HG03135 (cell line): ENCODE data around the gene POU2AF2.
"Not testable (repeated sequence)": the region's sequence is repeated elsewhere in the genome, so short reads cannot be mapped to it uniquely, and the experiment has no call there.

Experiments used
- ATAC-seq: cut with Tn5 transposase; IDR thresholded peaks from one replicate; pipeline ENCODE4 v1.9.1; 2021; ENCODE audit warnings: mild to moderate bottlenecking, moderate library complexity; ENCODE audit not compliant: unreplicated experiment

Gene POU2AF2

DNA sequence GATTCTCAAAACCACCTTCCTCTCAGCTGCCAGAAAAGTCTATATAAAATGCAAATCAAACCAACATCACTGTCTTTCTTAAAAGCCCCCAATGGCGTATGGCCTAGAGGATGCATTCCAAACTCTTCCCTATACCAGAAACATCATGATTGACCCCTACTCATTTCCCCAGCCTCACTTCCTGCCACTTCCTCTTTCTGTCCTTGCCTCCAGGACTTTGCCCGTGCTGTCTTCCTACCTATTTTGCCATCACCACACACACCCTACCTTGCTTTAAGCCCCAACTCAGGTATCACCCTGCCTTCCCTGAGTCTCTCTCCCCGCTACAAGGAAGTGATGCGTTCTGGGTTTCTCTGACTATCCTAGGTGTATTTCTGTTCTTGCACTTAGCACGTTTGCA is 8.1 kb downstream of the POU2AF2 start:
- ATAC-seq, result no peak

DNA sequence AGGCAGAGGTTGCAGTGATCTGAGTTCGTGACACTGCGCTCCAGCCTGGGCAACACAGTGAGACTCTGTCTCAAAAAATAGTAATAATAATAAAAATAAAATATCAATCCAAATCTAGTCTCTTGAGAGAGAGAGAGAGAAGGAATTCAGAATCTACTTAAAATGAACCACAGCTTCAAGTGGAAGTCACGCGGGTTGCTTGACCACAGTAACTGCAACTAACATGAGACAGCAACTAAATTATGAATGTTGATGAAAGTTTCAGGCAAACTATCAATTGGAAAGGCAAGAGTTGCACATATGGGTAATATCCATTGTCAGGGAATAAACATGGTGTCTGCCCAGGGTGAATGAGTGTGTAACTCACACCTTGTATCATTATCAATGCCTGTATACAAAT is 12.5 kb downstream of the POU2AF2 start:
- ATAC-seq, result no peak

DNA sequence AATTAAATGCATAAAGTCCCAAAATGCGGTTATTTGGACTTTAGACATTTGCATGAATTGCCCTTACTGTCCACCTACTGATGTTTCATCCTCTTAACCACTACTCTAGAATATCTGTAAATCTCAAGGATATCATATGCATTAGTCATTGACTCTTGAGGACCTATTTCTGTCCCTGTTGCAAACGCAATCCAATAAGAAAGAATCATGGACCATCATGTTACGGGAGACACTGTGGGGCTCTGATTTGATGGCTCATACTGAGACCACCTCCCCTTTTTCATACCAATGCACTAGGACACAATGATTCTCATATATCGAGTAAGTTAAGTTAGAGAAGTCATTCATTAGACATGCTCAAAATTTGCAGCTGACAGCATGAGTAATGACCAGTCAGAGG is 14.4 kb downstream of the POU2AF2 start:
- no peak for ATAC-seq

DNA sequence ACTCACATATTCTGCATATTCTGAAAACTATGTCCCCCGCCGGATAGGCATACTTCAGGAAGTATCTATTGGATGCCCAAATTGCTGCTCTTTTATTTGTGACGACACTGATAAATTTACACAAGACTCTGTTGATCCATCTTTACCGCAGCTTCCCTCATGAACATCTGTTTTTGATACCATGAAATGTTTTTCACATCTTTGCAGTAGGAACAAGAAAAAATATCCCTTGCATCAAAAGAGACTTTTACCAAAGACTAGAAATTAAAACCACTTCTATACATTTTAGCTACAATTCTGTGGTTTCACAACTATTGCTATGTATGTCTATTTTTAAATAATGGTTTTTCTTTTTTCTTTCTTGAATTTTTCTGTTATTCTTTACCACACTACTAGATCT is 15.3 kb downstream of the POU2AF2 start:
- no peak for ATAC-seq

DNA sequence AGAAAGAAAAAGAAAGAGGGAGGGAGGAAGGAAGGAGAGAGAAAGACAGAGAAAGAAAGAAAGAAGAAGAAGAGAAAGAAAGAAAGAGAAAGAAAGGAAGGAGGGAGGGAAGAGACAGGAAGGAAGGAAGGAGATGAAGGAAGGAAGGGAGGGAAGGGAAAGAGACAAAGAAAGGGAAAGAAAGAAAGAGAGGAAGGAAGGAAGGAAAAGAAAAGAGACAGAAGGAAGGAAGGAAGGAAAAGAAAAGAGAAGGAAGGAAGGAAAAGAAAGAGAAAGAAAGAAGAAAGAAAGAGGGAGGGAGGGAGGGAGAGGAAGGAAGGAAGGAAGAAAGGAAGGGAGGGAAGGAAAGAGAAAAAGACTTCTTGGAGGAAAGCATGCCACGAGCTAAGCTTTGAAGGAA is 19.1 kb downstream of the POU2AF2 start:
- ATAC-seq, result no peak

DNA sequence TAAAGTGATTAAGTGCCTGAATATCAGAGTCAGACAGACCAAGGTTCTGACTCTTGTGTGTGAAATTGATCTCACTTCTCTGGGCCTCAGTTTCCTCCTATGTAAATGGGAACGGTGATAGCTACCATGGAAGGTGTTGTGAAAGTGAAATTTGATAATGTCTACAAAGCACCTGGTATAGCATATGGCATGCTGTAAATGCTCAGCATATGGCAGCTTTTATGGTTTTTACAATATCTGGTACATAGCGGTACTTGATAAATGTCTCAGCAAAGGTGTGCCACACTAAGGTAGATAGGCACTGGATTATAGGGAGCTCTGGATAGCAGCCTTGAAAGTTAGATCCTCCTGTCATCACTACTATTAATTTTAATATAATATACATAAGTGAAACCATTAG is 19.9 kb downstream of the POU2AF2 start:
- ATAC-seq, result no peak

DNA sequence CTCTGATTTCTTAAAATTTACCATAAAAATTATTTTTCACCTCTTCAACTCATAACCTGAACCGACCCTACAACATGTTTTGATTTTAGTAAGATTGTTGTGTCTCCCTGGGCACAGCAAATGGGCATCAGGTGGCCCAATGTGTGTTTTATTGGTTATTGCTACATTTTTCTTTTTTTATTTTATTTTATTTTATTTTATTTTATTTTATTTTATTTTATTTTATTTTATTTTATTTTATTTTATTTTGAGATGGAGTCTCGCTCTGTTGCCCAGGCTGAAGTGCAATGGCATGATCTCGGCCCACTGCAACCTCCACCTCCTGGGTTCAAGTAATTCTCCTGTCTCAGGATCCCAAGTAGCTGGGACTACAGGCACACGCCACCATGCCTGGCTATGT is 22.8 kb downstream of the POU2AF2 start:
- not testable (repeated sequence) for ATAC-seq

DNA sequence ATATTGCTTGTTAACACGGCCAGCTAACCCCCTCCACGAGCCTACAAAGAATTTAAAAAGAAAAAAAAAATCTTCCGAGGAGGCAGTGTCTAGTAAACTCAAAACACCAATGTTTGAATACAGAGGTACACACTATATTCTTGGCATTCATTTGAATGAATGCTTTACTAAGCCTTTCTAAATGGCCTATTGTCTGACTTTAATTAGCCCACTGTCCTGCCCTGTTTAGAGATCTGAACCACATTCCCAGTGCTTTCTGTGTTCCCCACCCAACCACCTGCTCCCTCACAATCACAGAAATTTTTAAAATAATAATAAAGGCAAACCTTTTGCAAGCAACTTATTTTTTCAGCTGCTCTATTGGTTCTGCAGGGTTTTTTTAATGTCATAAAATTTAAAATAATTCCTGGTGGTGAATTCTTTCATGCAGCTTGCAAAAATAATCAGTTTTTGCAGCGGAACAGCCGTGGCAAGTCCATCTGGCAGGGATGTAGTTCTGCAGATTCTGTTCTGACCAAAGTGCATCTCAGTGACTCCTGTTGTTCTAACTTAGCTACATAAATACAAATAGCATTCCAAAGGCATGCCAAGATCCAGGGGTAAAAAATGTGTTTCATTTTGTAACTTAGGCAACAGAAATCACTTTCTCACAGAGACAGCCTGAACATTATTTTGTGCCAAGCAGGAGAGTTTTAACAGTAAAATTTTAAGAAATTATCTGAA is 23.8 kb downstream of the POU2AF2 start:
- no peak for ATAC-seq

DNA sequence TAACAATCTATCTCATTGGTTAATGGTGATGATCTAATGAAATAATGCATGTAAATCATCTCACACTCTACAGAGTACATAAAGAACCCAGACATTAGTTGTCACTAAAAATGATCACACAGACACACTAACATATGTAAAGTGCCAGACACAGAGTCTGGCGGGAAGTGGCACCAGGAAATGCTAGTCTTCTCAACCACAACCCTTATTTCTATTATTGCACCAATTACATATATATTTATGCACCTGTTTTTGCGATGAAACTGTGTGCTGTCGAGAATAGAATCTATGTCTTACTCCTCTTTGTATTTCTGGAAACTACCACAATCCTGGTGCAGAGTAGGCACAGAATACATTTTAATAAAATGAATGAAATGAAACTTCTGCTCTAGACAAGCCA is 26.9 kb downstream of the POU2AF2 start:
- ATAC-seq, result no peak

DNA sequence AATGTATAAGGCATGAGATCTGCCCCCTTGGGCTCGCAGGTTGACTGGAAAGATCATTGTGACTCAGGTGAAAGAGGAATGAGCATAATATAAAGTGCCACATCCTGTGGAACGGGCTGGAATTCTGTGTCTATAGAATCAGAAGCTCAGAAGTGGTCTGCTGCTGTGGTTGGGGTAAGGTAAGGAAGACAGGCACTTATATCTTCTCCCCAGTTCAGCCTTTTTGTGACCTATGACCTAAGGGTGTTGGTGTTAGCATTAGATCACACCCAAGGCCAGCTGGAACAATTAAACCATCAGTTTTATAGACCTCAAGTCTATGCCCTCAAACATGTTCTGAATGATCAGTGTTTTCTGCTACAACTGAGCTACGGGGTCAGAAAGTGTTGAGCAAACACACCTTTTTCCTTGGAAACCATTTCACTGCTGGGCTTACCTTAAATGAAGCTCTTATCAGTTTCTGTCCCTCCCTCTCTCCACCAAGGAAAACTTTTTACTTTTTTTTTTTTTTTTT is 37.1 kb downstream of the POU2AF2 start:
- no peak for ATAC-seq

DNA sequence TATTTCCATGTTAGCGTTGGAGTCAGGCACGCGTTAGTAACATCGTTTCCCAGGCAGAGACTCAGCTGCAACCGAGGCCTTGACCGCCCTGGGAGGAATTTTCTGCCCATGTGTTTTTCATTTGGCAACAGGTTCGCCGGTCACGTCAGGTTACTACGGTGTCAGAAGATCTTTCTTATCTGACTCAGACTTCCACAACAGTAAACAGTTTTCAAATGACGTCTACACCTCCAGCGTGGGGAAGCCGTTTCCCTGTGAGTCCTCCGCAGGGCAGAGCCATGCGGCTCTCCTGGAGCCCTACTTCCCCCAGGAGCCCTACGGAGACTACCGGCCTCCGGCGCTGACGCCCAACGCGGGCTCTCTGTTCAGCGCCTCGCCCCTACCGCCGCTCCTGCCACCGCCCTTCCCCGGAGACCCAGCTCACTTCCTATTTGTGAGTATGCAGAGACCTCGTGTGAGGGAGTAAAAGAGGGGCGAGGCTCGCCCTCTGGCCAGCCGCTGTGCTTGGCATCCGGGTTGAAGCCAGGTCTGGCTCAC is 38.5 kb downstream of the POU2AF2 start:
- ATAC-seq, result no peak

DNA sequence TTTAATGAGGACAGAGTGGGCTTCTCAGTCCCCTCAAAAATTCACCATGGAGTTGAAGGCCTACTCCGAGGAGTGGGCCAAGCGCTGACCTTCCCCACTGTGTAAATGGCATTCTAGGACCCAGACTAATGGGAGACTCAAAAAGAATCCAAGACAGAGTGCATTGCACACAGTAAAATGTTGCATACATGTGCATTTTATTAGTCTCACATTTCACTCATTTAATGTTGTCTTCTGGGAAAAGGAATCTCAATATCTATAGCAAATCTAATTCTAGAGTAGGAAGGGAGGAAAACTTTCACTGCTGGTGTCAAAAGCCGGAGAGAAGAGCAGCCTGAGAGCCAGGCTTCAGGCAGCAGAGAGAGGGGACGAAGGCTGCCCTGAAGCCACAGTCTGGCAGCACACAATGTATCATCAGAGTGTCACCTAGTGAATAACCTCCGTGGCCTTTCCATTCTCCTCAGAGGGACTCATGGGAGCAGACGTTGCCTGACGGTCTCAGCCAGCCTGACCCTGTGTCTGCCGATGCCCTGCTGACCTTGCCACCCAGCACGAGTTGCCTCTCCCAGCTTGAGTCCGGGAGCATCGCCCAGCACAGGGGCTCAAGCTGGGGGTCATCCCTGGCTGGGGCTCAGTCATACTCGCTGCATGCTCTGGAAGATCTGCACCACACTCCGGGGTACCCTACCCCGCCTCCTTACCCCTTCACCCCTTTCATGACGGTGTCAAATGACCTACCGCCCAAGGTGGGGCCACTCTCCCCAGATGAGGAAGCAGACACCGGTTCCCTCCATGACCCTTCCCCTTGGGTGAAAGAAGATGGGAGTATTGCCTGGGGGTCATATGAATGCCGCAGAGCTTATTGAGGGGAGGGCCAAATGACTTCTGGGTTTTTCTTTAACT is 39.9 kb downstream of the POU2AF2 start:
- no peak for ATAC-seq

DNA sequence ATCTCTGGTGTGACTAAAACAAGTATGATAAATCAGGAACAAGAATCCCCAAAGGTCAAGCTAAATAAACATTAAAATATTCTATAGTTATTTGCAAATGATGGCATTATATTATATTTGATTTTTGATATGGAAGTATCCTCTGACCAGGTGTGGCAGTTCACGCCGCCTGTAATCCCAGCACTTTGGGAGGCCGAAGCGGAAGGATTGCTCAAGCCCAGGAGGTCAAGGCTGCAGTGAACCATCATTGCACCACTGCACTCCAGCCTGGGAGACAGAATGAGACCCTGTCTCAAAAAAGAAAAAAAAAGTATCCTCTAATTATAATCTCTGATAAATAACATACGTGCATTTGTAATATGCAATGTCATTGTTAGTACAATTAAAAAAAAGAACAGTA is 46.2 kb downstream of the POU2AF2 start:
- no peak for ATAC-seq

DNA sequence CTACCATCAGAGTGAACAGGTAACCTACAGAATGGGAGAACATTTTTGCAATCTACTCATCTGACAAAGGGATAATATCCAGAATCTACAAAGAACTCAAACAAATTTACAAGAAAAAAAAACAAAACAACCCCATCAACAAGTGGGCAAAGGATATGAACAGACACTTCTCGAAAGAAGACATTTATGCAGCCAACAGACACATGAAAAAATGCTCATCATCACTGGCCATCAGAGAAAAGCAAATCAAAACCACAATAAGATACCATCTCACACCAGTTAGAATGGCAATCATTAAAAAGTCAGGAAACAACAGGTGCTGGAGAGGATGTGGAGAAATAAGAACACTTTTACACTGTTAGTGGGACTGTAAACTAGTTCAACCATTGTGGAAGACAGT is 46.9 kb downstream of the POU2AF2 start:
- not testable (repeated sequence) for ATAC-seq

DNA sequence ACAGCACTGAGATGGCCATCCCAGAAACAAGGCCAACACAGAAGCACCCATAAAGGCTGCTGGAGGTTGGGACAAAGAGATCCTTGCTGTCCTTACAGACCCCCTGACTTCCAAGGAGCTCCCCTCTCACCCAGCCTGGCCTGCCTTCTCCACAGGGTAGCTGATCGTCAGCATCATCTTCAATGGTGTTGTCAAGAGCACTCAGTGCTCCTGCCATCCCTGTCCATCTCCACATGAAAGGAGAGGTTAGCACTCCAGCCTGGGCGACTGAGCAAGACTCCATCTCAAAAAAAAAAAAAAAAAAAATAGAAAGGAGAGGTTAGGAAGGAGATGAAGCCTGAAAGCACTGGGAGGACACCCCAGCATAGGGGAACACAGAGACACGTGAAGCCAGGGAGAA is 50.7 kb downstream of the POU2AF2 start:
- no peak for ATAC-seq

DNA sequence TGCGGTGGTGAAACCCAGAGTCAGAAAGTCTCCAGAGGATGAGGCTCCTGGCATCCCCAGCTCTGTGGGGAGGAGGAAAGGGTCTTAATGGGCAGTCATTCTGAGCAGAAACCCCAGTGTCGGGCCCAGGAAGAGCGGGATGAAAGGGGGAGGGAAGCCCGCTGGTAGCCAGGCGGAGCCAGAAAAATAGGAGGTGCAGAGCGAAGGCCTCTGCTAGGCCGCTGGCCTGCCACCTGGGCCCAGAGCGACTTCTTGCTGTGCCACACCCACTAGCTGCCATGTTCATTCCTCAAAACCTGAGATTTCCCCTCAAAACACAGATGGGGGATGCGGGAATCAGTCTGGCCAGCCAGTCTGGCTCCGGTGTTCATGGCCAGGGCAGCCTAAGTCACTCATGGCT is 52.2 kb downstream of the POU2AF2 start:
- no peak for ATAC-seq

DNA sequence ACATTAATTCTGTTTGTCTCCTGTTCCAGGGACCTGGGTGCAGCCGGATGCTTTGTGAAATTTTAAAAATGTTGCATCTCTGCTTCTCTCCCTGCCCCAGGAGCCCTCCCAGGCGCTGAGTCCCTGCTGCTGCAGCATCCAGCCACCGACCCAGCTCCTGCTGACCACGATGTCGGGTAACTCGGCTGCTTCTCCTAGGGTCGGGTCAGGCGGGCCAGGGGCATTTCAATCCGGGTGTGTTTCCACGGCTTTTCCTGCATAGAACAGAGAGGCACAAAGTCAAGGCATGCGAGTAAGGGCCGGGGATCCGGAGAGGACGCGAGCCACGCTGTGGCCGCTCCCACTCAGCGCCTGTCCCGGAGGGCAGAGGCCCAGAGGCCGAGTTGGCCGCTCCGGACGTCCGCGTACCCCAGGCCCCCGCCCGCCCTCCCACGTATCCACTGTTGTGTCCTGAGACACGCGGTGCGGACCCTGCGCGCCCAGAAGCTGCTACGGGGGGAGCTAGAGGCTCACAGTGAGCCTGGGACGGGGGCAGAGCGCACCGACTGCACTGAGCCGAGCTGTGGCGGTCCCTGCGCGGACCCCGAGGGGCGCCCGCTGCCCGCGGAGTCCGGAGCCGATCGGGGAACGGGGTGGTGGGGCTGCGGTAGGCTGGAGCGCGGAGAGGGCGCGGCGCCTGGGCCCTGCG is 53.0 kb downstream of the POU2AF2 start, which contains the start of gene POU2AF3:
Gene POU2AF3 (plus strand): TSS at position 134 of the 688 bp plus-strand sequence. CDS start 36 bp downstream, at position 170.
- no peak for ATAC-seq

DNA sequence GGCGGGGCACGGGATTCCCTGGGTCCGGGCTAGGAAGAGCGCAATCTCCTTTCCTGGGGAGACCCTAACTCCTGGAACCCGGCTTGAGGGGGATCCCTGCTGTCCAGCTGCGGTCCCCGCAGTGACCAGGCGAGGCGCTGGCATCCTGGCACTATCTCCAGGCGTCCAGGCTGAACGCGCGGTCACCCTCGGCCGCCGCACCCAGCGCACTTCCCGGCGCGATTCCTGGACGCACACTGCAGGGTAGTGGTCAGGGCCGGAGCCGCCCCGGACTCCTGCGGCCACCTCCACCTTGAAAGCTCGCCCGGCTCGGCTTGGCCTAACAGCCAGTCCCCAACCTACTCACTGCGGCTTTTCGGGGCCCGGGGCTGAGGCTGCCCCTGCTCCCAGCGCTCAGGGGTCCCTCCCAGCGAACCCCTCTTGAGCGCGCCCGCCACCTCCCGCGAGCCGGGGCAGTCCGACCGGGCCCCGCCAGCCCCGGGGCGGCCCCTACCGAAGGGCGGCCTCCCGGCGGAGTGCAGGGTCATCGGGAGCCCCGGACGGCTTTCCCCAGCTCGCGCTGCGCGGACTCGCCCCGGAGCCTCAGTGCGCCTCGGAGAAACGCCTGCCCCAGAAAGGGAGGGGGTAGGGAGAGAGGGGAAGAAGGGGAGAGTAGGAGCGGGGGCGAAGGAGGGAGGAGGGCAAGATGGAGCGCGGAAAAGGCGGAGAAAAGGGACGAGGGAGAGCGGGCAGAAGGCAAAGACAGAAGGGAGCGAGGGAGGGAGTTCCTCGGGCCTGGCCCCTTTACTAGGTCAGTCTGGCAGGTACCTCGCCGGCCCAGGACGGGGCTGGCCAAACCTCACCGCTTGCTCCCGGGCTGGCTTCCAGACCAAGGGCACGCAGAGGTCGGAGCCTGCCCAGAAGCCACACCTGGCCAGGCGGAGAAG is 53.8 kb downstream of the POU2AF2 start:
- ATAC-seq, result no peak

DNA sequence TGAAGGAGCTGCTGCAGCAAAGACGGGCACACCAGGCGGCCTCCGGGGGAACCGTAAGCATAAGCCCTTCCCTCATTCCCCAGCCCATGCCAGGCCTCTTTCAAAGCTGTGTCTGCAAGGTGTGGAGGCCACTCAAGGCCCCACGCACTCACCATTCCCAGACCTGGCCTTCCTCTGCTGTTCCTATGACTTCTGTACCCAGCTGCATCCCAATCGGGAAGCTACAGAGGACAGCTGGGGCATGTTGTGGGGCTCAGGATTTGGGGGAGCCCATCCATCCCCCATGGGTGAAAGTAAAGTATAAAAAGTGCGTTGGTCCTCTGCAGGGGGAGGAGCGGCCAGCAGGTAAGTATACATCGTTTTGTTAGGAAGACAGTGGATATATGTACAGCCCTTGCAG is 55.0 kb downstream of the POU2AF2 start:
- no peak for ATAC-seq
